Suprapubic skin (tissue), 4 donors: ENCODE measurements around the gene RNF26. TPM values are rescaled to one million over a fixed set of nuclear protein-coding genes. Genes with fewer than 3 reads are reported as not detected.
A peak's percentile ranks its signal among the peaks of the same experiment; 100 is the strongest.

Source experiments
- DNase-seq, 2 donors: peaks; one replicate each; pipeline ENCODE4 v3.0.0-alpha.2; 2019; ENCODE audit warnings: low spot score in 2 of 2
- H3K27ac ChIP-seq: fragments of 200-600 bp; sonication (generic); one replicate; pipeline ENCODE4 v1.5.1; 2019
- H3K27me3 ChIP-seq: fragments of 200-600 bp; sonication (generic); one replicate; pipeline ENCODE4 v1.5.1; 2019
- H3K36me3 ChIP-seq: fragments of 200-600 bp; sonication (generic); one replicate; pipeline ENCODE4 v1.5.1; 2019
- H3K4me1 ChIP-seq: fragments of 200-600 bp; sonication (generic); one replicate; pipeline ENCODE4 v1.5.1; 2019
- H3K4me3 ChIP-seq: fragments of 200-600 bp; sonication (generic); one replicate; pipeline ENCODE4 v1.5.1; 2019; ENCODE audit warnings: mild to moderate bottlenecking
- H3K9me3 ChIP-seq: fragments of 200-600 bp; sonication (generic); one replicate; pipeline ENCODE4 v1.5.1; 2019
- EP300 ChIP-seq: sonication (generic); formaldehyde crosslinking; IDR thresholded peaks from one replicate; pipeline ENCODE4 v1.6.1; 2017; ENCODE audit warnings: antibody characterized with exemption
- POLR2A ChIP-seq, 2 donors: fragments of 450-650 bp; IDR thresholded peaks; one replicate each; pipeline ENCODE4 v1.6.1; 2017; ENCODE audit warnings: antibody characterized with exemption in 2 of 2, mild to moderate bottlenecking in 2 of 2, moderate library complexity in 2 of 2
- POLR2AphosphoS5 ChIP-seq, 3 donors: sonication (generic); formaldehyde crosslinking; IDR thresholded peaks; one replicate each; pipeline ENCODE4 v1.6.1; 2017; ENCODE audit warnings: antibody characterized with exemption in 3 of 3
- WGBS: methylation state at CpG from one replicate; pipeline ENCODE4 v1.1.5; 2018; 5-methylcytosine and 5-hydroxymethylcytosine counted together
- total RNA-seq, 4 donors: library from RNA; depleted of rRNA; stranded (reverse); fragments of >200 nt; gene quantifications; one replicate each; pipeline ENCODE4 v1.1.0, GENCODE V29; 2016
- TF ChIP-seq, protein P1 (sequence below), 2 donors: fragments of 200-600 bp in 1 of 2; fragments of 450-650 bp in 1 of 2; sonication (generic) in 1 of 2; IDR thresholded peaks; one replicate each; pipeline ENCODE4 v1.5.1; 2016 to 2019; ENCODE audit warnings: antibody characterized with exemption in 2 of 2, mild to moderate bottlenecking in 1 of 2, moderate library complexity in 1 of 2

RNF26 gene
- total RNA-seq, 4 donors from 2014 or later: 13.3 to 21.4 (median 15.4) TPM

DNA sequence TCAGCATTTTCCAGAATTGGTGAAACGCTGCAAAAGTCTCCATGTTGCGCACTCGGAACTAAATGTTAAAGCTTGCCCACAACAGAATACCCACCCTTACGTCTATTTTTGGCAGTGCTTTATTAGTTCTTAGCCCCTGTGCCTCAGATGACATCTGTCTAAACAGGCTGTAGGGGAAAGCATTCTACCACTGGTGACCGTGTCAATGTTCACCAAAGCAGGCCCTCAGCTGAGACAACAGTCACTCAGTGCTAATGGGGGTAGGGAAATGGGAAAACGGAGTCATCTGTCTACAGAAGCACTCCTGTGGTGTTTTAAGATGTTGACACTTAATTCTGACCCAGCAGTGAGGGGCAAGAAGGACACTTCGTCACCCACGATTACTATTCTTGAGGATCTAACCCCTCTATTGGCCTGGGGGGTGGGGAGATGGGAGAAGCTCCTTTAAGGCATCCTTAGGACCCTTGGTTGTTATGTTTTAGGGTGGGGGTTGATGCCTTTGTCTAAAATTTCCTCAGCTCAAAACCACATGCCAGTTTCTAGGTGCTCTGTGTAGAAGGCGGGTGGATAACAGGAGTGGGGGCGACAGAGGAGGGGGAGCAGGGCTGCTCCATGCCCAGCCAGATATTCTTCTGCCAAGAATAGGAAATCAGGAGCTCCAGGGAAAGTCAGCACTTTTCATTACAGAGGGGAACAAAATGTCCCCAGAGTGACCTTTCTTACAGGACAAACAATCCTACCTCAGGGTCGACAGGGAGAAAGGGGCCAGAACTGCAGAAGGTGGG lies 27.8 kb downstream of the RNF26 start:
- H3K9me3 ChIP-seq: no peaks in the 10 kb centered on the region
- peak in 1 of 2 donors; percentile 44 for DNase-seq
- TF ChIP-seq POLR2AphosphoS5 (IDR thresholded peaks at IDR 0.05) (no peak), POLR2A (IDR thresholded peaks at IDR 0.05) (no peak), EP300 (no peak)
- TF ChIP-seq, protein P1, sequence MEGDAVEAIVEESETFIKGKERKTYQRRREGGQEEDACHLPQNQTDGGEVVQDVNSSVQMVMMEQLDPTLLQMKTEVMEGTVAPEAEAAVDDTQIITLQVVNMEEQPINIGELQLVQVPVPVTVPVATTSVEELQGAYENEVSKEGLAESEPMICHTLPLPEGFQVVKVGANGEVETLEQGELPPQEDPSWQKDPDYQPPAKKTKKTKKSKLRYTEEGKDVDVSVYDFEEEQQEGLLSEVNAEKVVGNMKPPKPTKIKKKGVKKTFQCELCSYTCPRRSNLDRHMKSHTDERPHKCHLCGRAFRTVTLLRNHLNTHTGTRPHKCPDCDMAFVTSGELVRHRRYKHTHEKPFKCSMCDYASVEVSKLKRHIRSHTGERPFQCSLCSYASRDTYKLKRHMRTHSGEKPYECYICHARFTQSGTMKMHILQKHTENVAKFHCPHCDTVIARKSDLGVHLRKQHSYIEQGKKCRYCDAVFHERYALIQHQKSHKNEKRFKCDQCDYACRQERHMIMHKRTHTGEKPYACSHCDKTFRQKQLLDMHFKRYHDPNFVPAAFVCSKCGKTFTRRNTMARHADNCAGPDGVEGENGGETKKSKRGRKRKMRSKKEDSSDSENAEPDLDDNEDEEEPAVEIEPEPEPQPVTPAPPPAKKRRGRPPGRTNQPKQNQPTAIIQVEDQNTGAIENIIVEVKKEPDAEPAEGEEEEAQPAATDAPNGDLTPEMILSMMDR (IDR thresholded peaks at IDR 0.05): no peak
- H3K27ac ChIP-seq: peak overlapping the region; percentile 57
- WGBS: 83% methylated on average over 11 of the region's 11 CpGs
- peaks cover 24% of the 10 kb centered on the region for H3K27me3 ChIP-seq
- H3K4me1 ChIP-seq: peaks cover 48% of the 10 kb centered on the region
- no peaks in the 10 kb centered on the region for H3K36me3 ChIP-seq
- H3K4me3 ChIP-seq: no peak overlapping the region

DNA sequence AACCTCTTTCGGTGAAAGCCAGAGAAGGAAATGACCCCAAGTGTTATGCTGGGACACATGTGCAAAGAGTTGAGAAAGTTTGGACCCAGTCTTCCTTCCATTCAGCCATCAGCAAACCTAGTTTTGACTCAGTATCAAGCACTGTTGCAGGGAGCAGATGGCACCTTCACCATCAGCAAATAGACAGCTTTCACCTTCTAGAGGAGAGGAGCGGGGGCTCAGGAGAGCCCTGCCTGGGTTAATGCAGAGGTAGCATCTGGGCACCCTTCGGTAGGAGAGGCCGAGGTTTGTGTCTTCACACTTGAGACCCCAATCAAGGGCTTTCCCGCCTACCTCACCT lies 28.4 kb downstream of the RNF26 start:
- peak overlapping the region; percentile 57 for H3K27ac ChIP-seq
- H3K27me3 ChIP-seq: peaks cover 28% of the 10 kb centered on the region
- no peaks in the 10 kb centered on the region for H3K36me3 ChIP-seq
- DNase-seq: no peak
- peak overlapping the region; percentile 57 for H3K4me3 ChIP-seq
- WGBS: 92% methylated on average over 5 of the region's 5 CpGs
- H3K9me3 ChIP-seq: no peaks in the 10 kb centered on the region
- peaks cover 53% of the 10 kb centered on the region for H3K4me1 ChIP-seq
- no peak for TF ChIP-seq POLR2A (IDR thresholded peaks at IDR 0.05)
- TF ChIP-seq, protein P1 (IDR thresholded peaks at IDR 0.05): no peak
- TF ChIP-seq POLR2AphosphoS5 (IDR thresholded peaks at IDR 0.05): no peak
- TF ChIP-seq EP300: no peak

DNA sequence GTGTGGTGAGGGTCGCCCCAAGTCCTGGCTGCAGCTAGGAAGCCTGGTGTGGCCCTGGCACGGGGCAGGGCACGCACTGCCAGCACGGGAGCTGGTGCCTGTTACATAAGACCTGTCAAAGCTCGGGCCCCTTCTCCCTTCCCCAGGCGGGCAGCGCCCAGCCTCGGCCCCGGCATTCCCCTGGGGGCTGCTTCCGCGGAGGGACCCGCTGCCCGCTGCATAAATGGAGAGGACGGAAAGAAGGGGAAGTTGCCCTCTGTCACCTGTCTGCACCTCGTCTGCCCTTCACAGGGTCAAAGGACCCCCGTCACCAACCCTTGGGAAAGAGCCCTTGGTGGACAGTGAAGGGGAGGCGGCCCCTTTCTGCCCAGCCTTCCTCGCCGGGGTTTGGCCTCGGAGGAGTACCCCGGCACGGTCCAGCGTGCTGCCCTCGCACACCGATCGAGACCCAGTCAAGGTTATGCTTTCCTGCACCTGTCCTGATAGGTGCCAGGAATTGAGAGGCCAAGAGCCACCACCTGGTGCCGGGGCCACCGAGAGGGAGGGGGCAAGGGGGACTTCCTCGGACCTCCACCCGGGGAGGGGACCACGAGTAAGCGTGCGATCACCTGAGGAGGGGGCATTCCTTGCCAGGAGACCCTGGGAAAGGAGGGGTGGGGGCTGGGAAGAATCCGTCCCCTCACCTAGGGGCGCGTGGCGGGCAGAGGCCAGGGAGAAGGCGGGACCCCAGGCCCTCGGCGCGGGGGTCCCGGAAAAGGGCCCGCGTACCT lies 28.9 kb downstream of the RNF26 start:
- H3K4me3 ChIP-seq: peak overlapping the region; percentile 57
- H3K9me3 ChIP-seq: no peaks in the 10 kb centered on the region
- peak in 1 of 2 donors; percentile 62 for DNase-seq
- TF ChIP-seq EP300: no peak
- TF ChIP-seq POLR2AphosphoS5 (IDR thresholded peaks at IDR 0.05): no peak
- TF ChIP-seq POLR2A (IDR thresholded peaks at IDR 0.05): no peak
- TF ChIP-seq, protein P1 (IDR thresholded peaks at IDR 0.05): no peak
- H3K4me1 ChIP-seq: peaks cover 59% of the 10 kb centered on the region
- H3K36me3 ChIP-seq: no peaks in the 10 kb centered on the region
- WGBS: 42% methylated on average over 22 of the region's 44 CpGs
- peak overlapping the region; percentile 57 for H3K27ac ChIP-seq
- H3K27me3 ChIP-seq: peaks cover 30% of the 10 kb centered on the region

DNA sequence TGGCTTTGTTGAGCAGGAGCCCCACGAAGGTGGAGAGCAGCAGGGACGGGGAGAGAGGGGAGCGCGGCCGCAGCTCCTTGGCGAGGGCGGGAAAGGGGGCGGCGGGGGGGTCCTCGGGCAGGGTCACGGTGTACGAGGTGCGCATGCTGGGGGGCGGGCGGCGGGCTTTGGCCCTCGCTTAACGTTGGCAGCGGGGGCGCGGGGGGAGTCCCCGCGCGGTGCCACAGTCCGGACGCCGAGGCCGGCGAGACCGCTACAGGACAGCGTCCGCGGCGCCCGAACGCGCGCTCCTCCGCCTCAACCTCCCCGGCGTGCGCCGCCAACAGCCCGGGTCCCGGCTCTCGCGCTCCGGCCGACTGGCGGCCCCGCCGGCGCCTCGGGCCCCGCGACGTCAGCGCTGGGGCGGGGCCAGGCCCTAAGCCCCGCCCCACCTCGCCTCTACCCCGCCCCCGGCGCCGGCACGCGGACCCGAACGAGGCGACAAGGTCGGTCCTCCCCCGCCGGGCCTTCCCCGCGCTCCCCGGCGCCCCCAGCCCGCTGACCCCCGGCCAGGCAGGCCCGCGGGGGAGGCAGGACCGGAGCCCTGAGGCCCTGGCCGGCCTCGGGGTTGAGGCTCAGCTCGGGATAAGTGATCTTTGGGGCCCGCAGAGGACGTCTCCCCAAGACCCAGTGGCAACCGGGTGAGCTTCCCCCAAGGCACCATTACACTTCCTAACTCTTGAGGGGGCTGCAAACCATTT lies 29.7 kb downstream of the RNF26 start:
- H3K27ac ChIP-seq: peak overlapping the region; percentile 32
- H3K36me3 ChIP-seq: no peaks in the 10 kb centered on the region
- H3K9me3 ChIP-seq: no peaks in the 10 kb centered on the region
- no CpG with 5 or more reads among the region's 88 CpGs for whole genome bisulfite sequencing
- no peak for TF ChIP-seq POLR2AphosphoS5 (IDR thresholded peaks at IDR 0.05)
- no peak for TF ChIP-seq EP300
- H3K4me1 ChIP-seq: peaks cover 66% of the 10 kb centered on the region
- DNase-seq: peak in 1 of 2 donors; percentile 67
- H3K27me3 ChIP-seq: peaks cover 30% of the 10 kb centered on the region
- peak overlapping the region; percentile 57 for H3K4me3 ChIP-seq

DNA sequence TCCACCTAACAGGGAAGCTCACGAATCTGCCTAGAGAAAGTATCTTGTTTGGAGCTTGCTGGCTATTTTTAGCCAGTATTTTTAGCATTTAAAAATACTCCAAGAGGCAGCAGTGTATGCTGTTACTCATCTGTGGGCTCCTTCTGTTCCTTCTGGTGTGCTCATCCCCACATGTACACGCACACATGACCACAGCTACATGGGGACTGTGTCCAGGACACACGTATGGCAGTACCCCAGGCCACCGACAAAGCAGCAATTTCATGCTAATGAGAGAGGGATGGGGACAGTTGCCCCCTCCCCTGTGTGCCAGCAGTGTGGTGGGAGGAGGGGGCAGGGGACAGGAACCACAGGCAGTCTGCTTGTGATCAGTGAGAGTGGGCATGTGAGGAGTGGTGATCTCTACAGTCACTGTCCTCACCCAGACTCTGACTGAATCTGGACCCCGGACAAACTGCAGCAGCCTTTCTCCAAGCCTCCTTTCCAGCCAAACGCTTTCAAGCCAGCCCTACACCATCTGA lies 30.8 kb downstream of the RNF26 start:
- TF ChIP-seq EP300: no peak
- TF ChIP-seq, protein P1 (IDR thresholded peaks at IDR 0.05): no peak
- TF ChIP-seq POLR2A (IDR thresholded peaks at IDR 0.05): no peak
- TF ChIP-seq POLR2AphosphoS5 (IDR thresholded peaks at IDR 0.05): no peak
- peaks cover 30% of the 10 kb centered on the region for H3K27me3 ChIP-seq
- H3K9me3 ChIP-seq: no peaks in the 10 kb centered on the region
- no peaks in the 10 kb centered on the region for H3K36me3 ChIP-seq
- H3K27ac ChIP-seq: no peak overlapping the region
- DNase-seq: no peak
- no peak overlapping the region for H3K4me3 ChIP-seq
- H3K4me1 ChIP-seq: peaks cover 71% of the 10 kb centered on the region
- 71% methylated on average over 6 of the region's 6 CpGs for WGBS
